Measurements from ENCODE around the gene FAM114A2.
"Not testable (repeated sequence)": the region's sequence is repeated elsewhere in the genome, so short reads cannot be mapped to it uniquely, and the experiment has no call there.

Gene FAM114A2

DNA sequence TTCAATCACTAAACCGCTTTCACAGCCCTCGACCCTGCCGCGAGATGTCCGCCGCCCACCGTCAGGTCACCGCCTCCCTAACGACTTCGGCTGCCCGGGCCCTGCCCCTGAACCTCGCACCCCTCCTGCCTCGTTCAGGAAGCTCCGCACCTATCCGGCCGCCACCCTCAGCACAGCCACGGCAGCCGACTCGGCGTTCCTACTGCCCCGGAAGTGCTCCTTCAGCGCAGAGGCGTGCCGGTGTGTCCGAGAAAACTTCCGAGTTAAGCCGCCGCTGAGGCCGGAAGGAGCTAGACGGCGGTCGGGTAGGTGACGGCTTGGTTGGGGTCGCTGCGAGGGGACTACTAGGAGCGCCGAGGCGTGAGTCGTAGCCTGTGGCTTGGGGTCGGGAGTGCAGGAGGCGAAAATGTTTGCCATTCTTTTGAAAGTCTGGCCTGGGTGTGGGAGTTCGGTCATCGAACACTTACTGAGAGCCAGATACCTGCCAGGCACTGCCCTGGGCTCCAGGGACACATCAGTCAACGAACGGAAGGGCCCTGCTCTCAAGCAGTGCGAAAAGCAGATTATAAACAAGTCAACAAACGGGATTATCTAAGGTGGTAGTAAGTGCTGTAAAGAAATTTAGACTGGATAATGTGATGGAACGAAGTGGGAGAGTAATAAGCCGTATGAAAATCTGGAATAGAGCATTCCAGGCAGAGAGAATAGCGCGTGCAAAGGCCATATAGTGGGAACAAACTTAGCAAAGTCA lies at the start of gene FAM114A2, which contains the start of gene MFAP3:
FAM114A2 (minus strand) TSS at position 204 of the 751 bp plus-strand sequence. CDS start 3,957 bp downstream, outside the sequence.
MFAP3 (plus strand) TSS at position 261 of the 751 bp plus-strand sequence. CDS start 10,756 bp downstream, outside the sequence.
- peak; percentile 78 to 98 (median 89) for DNase-seq
- intact Hi-C loops (cut with DNase I), result no loop called here

DNA sequence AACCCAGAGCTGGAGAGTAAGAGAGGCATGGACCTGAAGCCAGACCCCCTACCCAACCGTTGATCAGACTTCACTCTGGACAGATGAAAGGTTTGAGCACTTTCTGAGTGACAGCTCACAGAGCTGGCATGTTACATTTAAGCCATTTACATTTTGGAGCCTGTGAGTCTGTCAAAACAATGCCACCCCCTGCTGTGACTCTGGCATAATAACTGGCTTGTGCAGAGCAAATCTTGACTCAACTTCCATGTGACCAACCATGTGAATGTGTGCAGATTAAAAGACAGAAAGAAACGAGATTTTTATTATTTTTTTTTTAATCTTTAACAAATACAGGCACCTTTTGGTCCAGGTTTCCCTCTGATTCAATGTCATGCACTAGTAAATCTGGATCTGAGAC lies 48.5 kb upstream of the FAM114A2 start:
- intact Hi-C loops (cut with DNase I), result loop anchor here (10.0 kb wide), 1 partner anchor 102 kb away; no protein-coding TSS in a partner anchor
- peak in 3 of 10 donors; percentile 13 to 25 (median 20) for DNase-seq

- intact Hi-C loops (cut with DNase I), result loop anchor here (10.0 kb wide), 1 partner anchor 102 kb away; no protein-coding TSS in a partner anchor
- peak in 1 of 10 donors; percentile 66 for DNase-seq
Measured at GRCh38 chr5:154086641-154087040, 47.9 kb upstream of the FAM114A2 start.

DNA sequence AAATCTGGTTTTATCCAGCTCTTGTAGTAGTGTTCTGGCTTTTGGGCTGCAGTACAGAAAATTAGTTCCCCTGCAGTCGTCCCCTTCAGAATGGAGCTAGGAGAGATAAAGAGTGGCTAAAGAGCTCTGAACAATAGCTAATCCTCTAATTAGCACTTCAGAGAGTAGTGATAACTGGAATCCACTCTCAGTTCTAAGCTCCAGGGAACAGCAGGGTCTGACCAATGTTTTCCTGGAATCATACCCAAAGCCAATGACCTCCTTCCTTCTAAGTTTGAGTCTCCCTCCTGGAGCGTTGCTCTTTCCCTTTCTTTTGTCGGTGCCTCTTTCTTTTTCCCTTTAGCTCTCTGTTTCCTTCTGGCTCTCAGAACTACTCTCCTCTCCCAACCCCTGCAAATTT lies 47.4 kb upstream of the FAM114A2 start:
- intact Hi-C loops (cut with DNase I), result loop anchor here (10.0 kb wide), 1 partner anchor 101 kb away; no protein-coding TSS in a partner anchor
- no peak for DNase-seq

DNA sequence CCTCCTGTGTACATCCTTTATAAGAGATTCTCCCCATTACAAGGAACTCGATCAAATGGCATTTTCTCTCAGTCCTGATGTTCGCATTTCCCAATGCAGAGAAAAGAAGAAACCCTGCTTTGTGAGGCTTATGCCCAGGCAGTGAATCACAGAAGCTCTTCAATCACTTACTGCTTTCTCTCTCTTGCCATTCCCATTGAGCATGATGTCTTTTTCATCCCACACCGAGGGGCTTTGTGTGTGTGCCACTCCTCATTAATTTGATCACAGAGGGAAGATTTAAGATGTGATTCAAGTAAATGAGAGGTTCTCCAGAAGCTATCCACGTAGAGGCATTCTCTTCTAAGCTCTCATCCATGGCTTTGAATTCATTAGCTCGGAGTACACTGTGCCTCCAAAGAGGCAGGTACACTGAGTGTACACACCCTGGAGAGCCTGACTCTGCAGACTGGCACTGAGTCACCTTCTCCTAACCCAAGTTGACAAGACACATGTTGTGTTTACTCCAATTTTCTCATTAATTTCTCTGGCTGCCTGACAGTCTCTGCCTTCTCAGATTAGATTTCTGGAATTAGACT lies 45.4 kb upstream of the FAM114A2 start:
- intact Hi-C loops (cut with DNase I), result loop anchor here (10.0 kb wide), 1 partner anchor 99 kb away; no protein-coding TSS in a partner anchor
- DNase-seq, result no peak

GRCh38 chr5:154081246-154081645 lies 42.5 kb upstream of the FAM114A2 start:
- intact Hi-C loops (cut with DNase I), result loop anchor here (10.0 kb wide), 1 partner anchor 96 kb away; no protein-coding TSS in a partner anchor
- no peak for DNase-seq

- intact Hi-C loops (cut with DNase I), result loop anchor here (10.0 kb wide), 1 partner anchor 527 kb away; no protein-coding TSS in a partner anchor
- no peak for DNase-seq
Measured at GRCh38 chr5:154078272-154078671, 39.6 kb upstream of the FAM114A2 start.

DNA sequence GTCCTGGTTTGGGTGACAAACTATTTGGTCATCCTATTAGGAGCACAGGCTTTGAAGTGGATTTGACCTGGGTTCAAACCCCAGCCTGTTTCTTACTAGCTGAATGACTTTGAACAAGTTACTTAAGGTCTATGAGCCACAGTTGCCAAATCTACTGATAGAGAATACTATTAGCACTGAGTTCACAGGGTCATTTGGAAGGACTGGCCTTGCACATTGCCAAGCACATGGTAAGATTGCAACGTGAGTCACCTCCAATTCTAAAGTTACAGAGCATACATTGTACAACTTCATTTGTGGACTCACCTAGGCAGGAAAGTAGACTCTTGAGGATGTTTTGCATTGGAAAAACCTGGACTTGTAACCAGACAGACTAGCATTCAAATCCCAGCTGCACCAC lies 39.0 kb upstream of the FAM114A2 start:
- DNase-seq, result no peak
- intact Hi-C loops (cut with DNase I), result loop anchor here (10.0 kb wide), 1 partner anchor 527 kb away; no protein-coding TSS in a partner anchor

- intact Hi-C loops (cut with DNase I), result loop anchor here (10.0 kb wide), 1 partner anchor 528 kb away; no protein-coding TSS in a partner anchor
- no peak for DNase-seq
Measured at GRCh38 chr5:154076240-154076922, 37.7 kb upstream of the FAM114A2 start.

DNA sequence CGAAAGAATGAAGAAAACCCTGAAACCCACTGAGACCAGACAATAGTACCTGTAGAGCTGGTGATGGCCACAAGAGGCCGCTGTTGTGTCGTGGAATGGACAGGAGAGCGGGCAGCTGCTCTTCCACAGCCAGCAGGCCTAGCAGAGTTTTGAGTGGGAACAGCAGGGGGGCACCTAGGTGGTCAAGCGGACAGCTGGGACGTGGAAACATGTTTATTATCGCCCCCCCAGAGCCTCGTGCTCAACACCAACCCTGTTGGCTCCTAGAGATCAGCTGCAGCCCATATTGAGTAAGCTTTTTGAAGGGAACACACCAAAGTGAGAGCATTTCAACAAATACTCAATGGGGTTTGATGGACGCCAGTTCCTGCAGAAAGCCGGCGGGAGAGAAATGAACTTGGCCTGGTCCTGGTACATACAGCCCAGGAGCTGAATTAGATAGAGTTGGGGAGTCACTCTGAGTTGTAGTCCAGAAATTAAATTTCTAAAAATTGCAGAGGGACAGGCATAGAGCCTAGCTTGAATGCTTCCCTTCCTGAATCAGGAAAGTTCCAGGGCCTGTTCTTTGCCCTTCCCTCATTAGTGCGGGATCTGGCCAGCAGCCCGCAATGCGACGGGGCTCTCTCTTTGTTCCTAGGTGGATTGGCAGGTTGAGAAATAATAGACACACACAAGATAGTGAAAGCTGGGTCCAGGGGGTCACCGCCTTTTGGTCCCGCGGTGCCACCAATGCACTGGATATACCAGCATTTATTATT lies 33.9 kb upstream of the FAM114A2 start:
- DNase-seq, result peak; percentile 64 to 97 (median 88)
- intact Hi-C loops (cut with DNase I), result loop anchor here (1.0 to 10.0 kb wide), 3 partner anchors 108 to 532 kb away; no protein-coding TSS in a partner anchor

DNA sequence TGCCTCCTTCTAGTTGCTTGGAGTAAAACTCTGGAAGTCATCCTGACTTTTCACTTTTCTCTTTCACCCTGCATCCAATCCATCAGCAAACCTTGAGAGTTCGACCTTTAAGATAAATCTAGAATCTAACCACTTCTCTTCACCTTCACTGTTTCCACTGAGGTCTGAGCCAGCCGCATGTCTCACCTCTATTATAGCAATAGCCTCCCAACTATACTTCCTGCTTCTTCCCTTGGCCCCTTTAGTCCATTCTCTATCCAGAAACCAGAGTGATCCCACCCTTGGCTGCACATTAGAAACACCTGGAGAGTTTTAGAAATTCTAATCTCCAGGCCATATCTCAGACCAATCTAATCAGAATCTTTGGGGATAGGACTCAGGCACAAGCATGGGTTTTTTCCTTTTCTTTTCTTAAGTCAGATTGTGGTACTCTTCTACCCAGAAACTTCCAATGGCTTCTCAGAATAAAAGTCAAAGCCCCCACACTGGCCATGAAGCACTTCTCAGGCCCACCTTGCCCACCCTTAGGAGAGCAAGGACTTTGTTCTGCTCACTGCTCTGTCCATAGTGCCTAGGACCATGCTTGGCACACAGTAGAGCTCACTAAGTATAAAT lies 33.2 kb upstream of the FAM114A2 start:
- no peak for DNase-seq
- intact Hi-C loops (cut with DNase I), result loop anchor here (1.0 to 10.0 kb wide), 3 partner anchors 108 to 533 kb away; no protein-coding TSS in a partner anchor

GRCh38 chr5:154069854-154070253 lies 31.1 kb upstream of the FAM114A2 start:
- intact Hi-C loops (cut with DNase I), result loop anchor here (10.0 kb wide), 1 partner anchor 535 kb away; no protein-coding TSS in a partner anchor
- not testable (repeated sequence) for DNase-seq

DNA sequence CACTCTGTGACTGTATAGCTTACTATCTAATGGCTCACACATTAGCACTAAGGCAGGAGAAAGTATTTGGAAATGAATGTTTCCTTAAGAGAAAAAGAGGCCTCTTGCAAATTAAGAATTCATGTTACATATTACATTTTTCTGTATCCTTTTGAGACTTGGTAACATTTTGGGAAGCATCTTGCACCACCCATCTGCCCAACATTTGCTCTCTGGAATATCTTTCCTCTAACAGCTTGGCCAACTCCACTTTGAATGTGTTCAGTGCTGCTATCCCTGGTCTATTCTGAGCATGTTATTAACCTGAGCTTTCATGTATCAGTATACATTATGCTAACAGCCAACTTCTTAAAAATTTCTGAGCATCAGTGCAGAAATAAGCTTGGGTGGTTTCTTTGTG lies 27.3 kb upstream of the FAM114A2 start:
- intact Hi-C loops (cut with DNase I), result no loop called here

DNA sequence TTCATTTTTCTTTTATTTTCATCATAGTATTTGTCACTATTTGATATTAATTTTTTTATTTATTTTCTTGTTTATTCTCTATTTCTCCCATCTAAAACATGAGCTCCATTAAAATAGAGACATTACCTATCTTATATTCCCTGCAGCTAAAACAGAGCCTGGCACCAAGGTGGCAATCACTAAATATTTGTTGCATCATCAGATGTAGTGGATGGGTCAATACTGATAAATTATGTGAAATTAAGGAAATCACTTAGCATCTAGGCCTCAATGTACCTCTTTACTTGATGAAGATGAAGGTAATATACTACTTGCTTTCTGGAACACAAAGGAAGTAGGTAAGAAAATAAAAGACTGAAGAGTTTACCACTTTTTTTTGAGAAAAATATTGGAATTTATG lies 24.7 kb upstream of the FAM114A2 start:
- intact Hi-C loops (cut with DNase I), result no loop called here
- no peak for DNase-seq

More for the DNA sequence above, 27.3 kb upstream of the FAM114A2 start:
- no peak for DNase-seq

GRCh38 chr5:154060606-154061005 lies 21.9 kb upstream of the FAM114A2 start:
- DNase-seq, result no peak
- intact Hi-C loops (cut with DNase I), result no loop called here

DNA sequence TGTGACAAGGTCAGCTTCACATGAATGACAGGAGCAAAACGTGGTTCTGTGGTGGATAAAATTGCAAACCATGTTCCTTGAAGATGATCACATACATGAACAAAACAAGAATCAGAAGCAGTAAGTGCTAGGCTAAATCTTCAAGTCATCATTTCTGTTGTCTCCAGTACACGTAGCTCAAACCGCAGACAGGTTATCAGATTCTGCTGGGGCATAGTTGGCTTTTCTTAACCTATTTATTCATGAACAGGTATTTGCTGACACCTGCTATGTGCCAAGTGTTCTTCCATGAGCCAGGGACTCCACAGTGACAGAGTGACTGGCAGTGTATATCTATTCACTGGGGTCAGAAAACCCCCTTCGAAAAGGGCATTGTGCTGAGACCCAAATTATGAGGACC lies 20.9 kb upstream of the FAM114A2 start:
- intact Hi-C loops (cut with DNase I), result no loop called here
- no peak for DNase-seq

DNA sequence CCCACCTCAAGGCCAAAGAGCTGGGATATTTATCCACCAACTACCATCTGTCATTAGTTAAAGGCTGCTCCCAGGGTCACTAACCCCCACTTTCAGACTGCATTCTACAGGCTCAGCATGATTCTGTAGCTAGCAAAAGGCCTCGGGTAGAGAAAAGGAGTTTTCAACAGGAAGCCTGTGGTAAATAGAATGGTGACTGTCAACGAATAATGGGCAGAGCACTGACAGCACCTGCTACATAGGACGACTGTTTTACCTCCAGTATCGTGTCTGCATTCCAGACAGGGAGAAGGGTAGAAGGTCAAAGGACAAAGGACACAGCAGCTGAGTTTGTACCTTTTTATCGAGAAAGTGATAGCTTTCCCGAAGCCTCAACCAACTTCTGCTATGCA lies 20.3 kb upstream of the FAM114A2 start:
- DNase-seq, result no peak
- intact Hi-C loops (cut with DNase I), result no loop called here

- no peak for DNase-seq
- intact Hi-C loops (cut with DNase I), result no loop called here
Measured at GRCh38 chr5:154058055-154059038, 19.6 kb upstream of the FAM114A2 start.

Measured in posterior cingulate gyrus (tissue), 11 donors.